Ascending aorta (tissue), 2 donors: Measurements from ENCODE around the gene CA12. TPM values are rescaled to one million over a fixed set of nuclear protein-coding genes. Genes with fewer than 3 reads are reported as not detected.

ENCODE experiments used
- DNase-seq, 2 donors: peaks; one replicate each; pipeline ENCODE4 v3.0.0-alpha.2; 2019; ENCODE audit warnings: low spot score in 2 of 2
- H3K27ac ChIP-seq, 2 donors: fragments of 200-600 bp; sonication (generic); one replicate each; pipeline ENCODE4 v1.5.1; 2016 to 2017; ENCODE audit warnings: mild to moderate bottlenecking in 1 of 2
- H3K27me3 ChIP-seq: fragments of 200-600 bp; sonication (generic); one replicate; pipeline ENCODE4 v1.5.1; 2017
- H3K36me3 ChIP-seq, 2 donors: fragments of 200-600 bp; sonication (generic); one replicate each; pipeline ENCODE4 v1.5.1; 2016
- H3K4me1 ChIP-seq, 2 donors: fragments of 200-600 bp; sonication (generic); one replicate each; pipeline ENCODE4 v1.5.1; 2016 to 2017; ENCODE audit warnings: mild to moderate bottlenecking in 1 of 2
- H3K4me3 ChIP-seq, 2 donors: fragments of 200-600 bp; sonication (generic); one replicate each; pipeline ENCODE4 v1.5.1; 2016 to 2017; ENCODE audit warnings: mild to moderate bottlenecking in 1 of 2
- H3K9me3 ChIP-seq, 2 donors: fragments of 200-600 bp; sonication (generic); one replicate each; pipeline ENCODE4 v1.5.1; 2016
- CTCF ChIP-seq, 3 experiments: fragments of 200-600 bp in 2 of 3; fragments of 450-650 bp in 1 of 3; sonication (generic) in 2 of 3; IDR thresholded peaks; one replicate each; pipeline ENCODE4 v1.5.1; 2016 to 2019; ENCODE audit warnings: antibody characterized with exemption in 3 of 3, mild to moderate bottlenecking in 1 of 3, moderate library complexity in 1 of 3
- intact Hi-C: fragments of 100-400 bp; cut with DNase I; formaldehyde crosslinking; loops from one replicate; pipeline ENCODE4 v1.15.1; 2023
- total RNA-seq: library from RNA; depleted of rRNA; stranded (reverse); fragments of >200 nt; gene quantifications from one replicate; pipeline ENCODE4 v1.1.0, GENCODE V29; 2016

Gene CA12
- total RNA-seq, 1 donor from 2014 or later = 10.7 TPM

- Histone ChIP-seq H3K4me1 (no peaks in the 10 kb centered on the region), H3K4me3 (no peak overlapping the region), H3K27me3 (no peaks in the 10 kb centered on the region), H3K27ac (no peak overlapping the region), H3K9me3 (no peaks in the 10 kb centered on the region), H3K36me3 (no peaks in the 10 kb centered on the region)
- no peak for TF ChIP-seq CTCF (IDR thresholded peaks at IDR 0.05)
- no peak for DNase-seq
- intact Hi-C loops = no loop called here
Observed at GRCh38 chr15:63335543-63336240, 46.0 kb downstream of the CA12 start.

- intact Hi-C loops = no loop called here
- DNase-seq = no peak
- no peak for TF ChIP-seq CTCF (IDR thresholded peaks at IDR 0.05)
- H3K36me3 ChIP-seq = no peaks in the 10 kb centered on the region
- no peaks in the 10 kb centered on the region for H3K4me1 ChIP-seq
- no peak overlapping the region for H3K27ac ChIP-seq
- H3K4me3 ChIP-seq = no peak overlapping the region
- no peaks in the 10 kb centered on the region for H3K27me3 ChIP-seq
- no peaks in the 10 kb centered on the region for H3K9me3 ChIP-seq
Observed at GRCh38 chr15:63334821-63335220, 46.8 kb downstream of the CA12 start.

GRCh38 chr15:63332367-63333124, 49.1 kb downstream of the CA12 start:
- H3K36me3 ChIP-seq = no peaks in the 10 kb centered on the region
- H3K27me3 ChIP-seq = no peaks in the 10 kb centered on the region
- intact Hi-C loops = no loop called here
- H3K4me3 ChIP-seq = no peak overlapping the region
- no peak overlapping the region for H3K27ac ChIP-seq
- TF ChIP-seq CTCF (IDR thresholded peaks at IDR 0.05) = no peak
- H3K4me1 ChIP-seq = no peaks in the 10 kb centered on the region
- DNase-seq = no peak
- H3K9me3 ChIP-seq = no peaks in the 10 kb centered on the region

- Histone ChIP-seq H3K4me1 (no peaks in the 10 kb centered on the region), H3K9me3 (no peaks in the 10 kb centered on the region), H3K36me3 (no peaks in the 10 kb centered on the region), H3K27me3 (no peaks in the 10 kb centered on the region), H3K4me3 (no peak overlapping the region), H3K27ac (no peak overlapping the region)
- no peak for DNase-seq
- intact Hi-C loops = no loop called here
- TF ChIP-seq CTCF (IDR thresholded peaks at IDR 0.05) = no peak
Observed at GRCh38 chr15:63331456-63331855, 50.2 kb downstream of the CA12 start.

GRCh38 chr15:63330926-63331325, 50.7 kb downstream of the CA12 start:
- Histone ChIP-seq H3K27me3 (no peaks in the 10 kb centered on the region), H3K4me3 (no peak overlapping the region), H3K9me3 (no peaks in the 10 kb centered on the region), H3K36me3 (no peaks in the 10 kb centered on the region), H3K4me1 (no peaks in the 10 kb centered on the region), H3K27ac (no peak overlapping the region)
- TF ChIP-seq CTCF (IDR thresholded peaks at IDR 0.05) = no peak
- no peak for DNase-seq
- intact Hi-C loops = no loop called here
